Parathyroid adenoma (tissue), 2 donors: Measurements from ENCODE around the gene PRM1.
A peak's percentile ranks its signal among the peaks of the same experiment; 100 is the strongest.

ENCODE experiments used
- H2AFZ ChIP-seq: fragments of 300-600 bp; sonication (generic); one replicate; pipeline ENCODE4 v1.7.0; 2017; ENCODE audit warnings: antibody characterized with exemption, mild to moderate bottlenecking
- H3K27ac ChIP-seq: fragments of 300-600 bp; sonication (generic); one replicate; pipeline ENCODE4 v1.7.0; 2017
- H3K27me3 ChIP-seq: fragments of 300-600 bp; sonication (generic); one replicate; pipeline ENCODE4 v1.7.0; 2017; ENCODE audit warnings: low read length; ENCODE audit not compliant: control insufficient read depth, insufficient read depth
- H3K36me3 ChIP-seq: fragments of 300-600 bp; sonication (generic); one replicate; pipeline ENCODE4 v1.7.0; 2017; ENCODE audit warnings: low read length; ENCODE audit not compliant: control insufficient read depth, insufficient read depth
- H3K4me1 ChIP-seq: fragments of 300-600 bp; sonication (generic); one replicate; pipeline ENCODE4 v1.7.0; 2017; ENCODE audit warnings: control low read depth
- H3K4me2 ChIP-seq: fragments of 300-600 bp; sonication (generic); one replicate; pipeline ENCODE4 v1.7.0; 2017; ENCODE audit warnings: low read length
- H3K4me3 ChIP-seq: fragments of 300-600 bp; sonication (generic); one replicate; pipeline ENCODE4 v1.7.0; 2017; ENCODE audit warnings: low read depth, low read length
- H3K79me2 ChIP-seq: fragments of 300-600 bp; sonication (generic); one replicate; pipeline ENCODE4 v1.7.0; 2017; ENCODE audit warnings: control low read depth
- H3K9ac ChIP-seq: fragments of 300-600 bp; sonication (generic); one replicate; pipeline ENCODE4 v1.7.0; 2017; ENCODE audit warnings: mild to moderate bottlenecking
- H3K9me3 ChIP-seq: fragments of 300-600 bp; sonication (generic); one replicate; pipeline ENCODE4 v1.7.0; 2017; ENCODE audit warnings: low read length; ENCODE audit not compliant: control insufficient read depth
- TF ChIP-seq, protein P1 (sequence below): fragments of 300-600 bp; sonication (generic); IDR thresholded peaks from one replicate; pipeline ENCODE4 v1.7.0; 2017; ENCODE audit warnings: antibody characterized with exemption, mild to moderate bottlenecking
- donor health status: primary hyperparathyroidism.

The PRM1 gene

DNA sequence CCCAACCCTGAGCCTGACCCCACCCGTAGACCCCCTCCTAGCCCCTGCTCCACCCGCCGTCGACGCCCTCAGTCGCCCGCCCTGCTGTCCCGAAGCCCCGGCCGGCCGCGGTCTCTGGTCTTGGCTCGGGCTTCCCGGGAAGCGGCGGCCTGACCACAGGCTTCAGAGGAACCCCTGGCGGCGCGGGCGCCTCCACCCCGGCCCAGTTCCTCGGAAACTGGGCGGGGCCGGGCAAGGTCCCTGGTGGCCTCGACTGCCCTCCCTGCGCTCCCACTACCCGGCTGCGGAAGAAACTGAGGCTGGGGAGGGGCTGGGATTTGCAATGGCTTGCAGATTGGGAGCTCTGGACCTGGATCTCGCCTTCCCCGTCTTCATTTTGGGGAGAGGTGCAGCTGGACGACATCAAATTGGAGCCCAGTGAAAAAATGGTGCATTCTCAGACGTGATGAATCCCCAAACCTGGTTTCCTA lies 24.4 kb downstream of the PRM1 start:
- H3K36me3 ChIP-seq, result no peaks in the 10 kb centered on the region
- peak overlapping the region; percentile 86 for H3K27ac ChIP-seq
- H3K4me2 ChIP-seq, result peak overlapping the region; percentile 98
- no peaks in the 10 kb centered on the region for H3K9me3 ChIP-seq
- H3K79me2 ChIP-seq, result no peaks in the 10 kb centered on the region
- H3K4me3 ChIP-seq, result peak overlapping the region; percentile 91
- TF ChIP-seq, protein P1, sequence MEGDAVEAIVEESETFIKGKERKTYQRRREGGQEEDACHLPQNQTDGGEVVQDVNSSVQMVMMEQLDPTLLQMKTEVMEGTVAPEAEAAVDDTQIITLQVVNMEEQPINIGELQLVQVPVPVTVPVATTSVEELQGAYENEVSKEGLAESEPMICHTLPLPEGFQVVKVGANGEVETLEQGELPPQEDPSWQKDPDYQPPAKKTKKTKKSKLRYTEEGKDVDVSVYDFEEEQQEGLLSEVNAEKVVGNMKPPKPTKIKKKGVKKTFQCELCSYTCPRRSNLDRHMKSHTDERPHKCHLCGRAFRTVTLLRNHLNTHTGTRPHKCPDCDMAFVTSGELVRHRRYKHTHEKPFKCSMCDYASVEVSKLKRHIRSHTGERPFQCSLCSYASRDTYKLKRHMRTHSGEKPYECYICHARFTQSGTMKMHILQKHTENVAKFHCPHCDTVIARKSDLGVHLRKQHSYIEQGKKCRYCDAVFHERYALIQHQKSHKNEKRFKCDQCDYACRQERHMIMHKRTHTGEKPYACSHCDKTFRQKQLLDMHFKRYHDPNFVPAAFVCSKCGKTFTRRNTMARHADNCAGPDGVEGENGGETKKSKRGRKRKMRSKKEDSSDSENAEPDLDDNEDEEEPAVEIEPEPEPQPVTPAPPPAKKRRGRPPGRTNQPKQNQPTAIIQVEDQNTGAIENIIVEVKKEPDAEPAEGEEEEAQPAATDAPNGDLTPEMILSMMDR, result no peak
- peaks cover 3% of the 10 kb centered on the region for H3K4me1 ChIP-seq
- peak overlapping the region; percentile 12 for H3K9ac ChIP-seq
- H3K27me3 ChIP-seq, result no peaks in the 10 kb centered on the region
- peak overlapping the region; percentile 99 for H2AFZ ChIP-seq

DNA sequence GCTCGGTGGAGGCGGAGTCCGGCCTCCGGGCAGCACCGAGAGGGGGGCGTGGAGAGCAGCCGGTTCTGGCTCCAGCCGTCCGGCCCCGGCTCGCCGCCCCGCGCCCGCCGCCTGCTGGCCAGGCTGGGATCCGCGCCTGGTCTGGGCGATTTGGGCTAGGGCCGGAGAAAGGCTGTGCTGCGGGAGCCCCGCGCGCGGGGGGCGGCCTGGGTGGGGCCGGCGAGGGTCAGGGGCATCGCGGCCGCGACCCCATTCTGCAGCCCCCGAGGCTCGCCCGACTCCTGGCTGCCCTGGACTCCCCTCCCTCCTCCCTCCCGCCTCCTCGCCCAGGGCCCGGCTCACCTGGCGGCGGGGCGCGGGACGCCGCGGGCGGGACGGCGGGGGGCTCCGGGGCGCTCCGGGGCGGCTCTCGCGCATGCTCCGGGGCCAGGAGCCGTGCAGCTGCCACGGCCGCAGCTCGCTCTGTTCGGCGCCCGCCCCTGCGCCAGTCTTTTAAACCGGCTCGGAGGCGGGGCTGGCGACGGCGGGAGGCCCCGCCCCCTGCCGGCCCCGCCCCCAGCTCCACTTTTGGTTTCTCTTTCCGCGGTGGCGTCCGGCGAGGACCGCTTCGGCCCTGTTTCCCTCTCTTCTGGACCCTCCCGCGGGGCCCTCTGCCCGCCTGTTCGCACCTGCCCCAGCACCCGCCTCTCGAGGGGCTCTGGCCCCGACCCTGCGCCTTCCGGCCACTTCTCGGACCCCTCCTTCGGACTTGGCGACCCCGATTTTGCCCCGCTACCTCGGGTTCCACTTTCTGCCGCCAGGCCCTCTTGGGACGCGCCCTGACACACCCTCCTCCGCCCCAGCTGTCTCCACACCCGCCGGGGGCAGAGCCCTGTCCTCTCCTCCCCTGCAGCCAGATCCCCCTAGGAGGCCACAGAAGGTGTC lies 25.1 kb downstream of the PRM1 start, which contains the start of gene SOCS1:
TSS of gene SOCS1 (minus strand) at position 468 of the 924 bp plus-strand sequence. CDS start 726 bp downstream, outside the sequence.
- Histone ChIP-seq H3K4me3 (peak within 1 kb of the TSS; percentile 91), H3K36me3 (no peaks in the 10 kb centered on the region), H3K79me2 (no peaks in the 10 kb centered on the region), H3K4me1 (peaks cover 3% of the 10 kb centered on the region), H3K9ac (peak within 1 kb of the TSS; percentile 12), H2AFZ (peak within 1 kb of the TSS; percentile 99), H3K9me3 (no peaks in the 10 kb centered on the region), H3K27ac (peak within 1 kb of the TSS; percentile 86), H3K4me2 (peak within 1 kb of the TSS; percentile 98), H3K27me3 (no peaks in the 10 kb centered on the region)
- TF ChIP-seq, protein P1, result peak; percentile 92

DNA sequence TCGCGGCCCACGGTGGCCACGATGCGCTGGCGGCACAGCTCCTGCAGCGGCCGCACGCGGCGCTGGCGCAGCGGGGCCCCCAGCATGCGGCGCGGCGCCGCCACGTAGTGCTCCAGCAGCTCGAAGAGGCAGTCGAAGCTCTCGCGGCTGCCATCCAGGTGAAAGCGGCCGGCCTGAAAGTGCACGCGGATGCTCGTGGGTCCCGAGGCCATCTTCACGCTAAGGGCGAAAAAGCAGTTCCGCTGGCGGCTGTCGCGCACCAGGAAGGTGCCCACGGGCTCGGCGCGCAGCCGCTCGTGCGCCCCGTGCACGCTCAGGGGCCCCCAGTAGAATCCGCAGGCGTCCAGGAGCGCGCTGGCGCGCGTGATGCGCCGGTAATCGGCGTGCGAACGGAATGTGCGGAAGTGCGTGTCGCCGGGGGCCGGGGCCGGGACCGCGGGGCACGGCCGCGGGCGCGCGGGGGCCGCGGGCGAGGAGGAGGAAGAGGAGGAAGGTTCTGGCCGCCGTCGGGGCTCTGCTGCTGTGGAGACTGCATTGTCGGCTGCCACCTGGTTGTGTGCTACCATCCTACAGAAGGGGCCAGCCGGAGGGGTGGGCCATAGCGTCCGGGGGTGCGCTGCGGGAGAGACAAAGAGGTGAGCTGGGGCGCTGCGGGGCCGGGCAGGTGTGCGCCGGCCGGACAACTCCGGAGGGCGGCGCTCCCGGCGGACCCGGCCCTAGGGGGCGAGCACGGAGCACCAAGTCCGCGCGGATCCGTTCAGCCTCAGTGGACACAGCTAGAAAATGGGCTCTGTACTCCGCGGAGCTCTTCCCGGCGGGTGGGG lies 26.0 kb downstream of the PRM1 start:
- H3K79me2 ChIP-seq, result no peaks in the 10 kb centered on the region
- H3K27me3 ChIP-seq, result no peaks in the 10 kb centered on the region
- H3K4me3 ChIP-seq, result peak overlapping the region; percentile 62
- H2AFZ ChIP-seq, result peak overlapping the region; percentile 95
- no peaks in the 10 kb centered on the region for H3K9me3 ChIP-seq
- H3K36me3 ChIP-seq, result no peaks in the 10 kb centered on the region
- TF ChIP-seq, protein P1, result no peak
- peaks cover 3% of the 10 kb centered on the region for H3K4me1 ChIP-seq
- no peak overlapping the region for H3K9ac ChIP-seq
- H3K27ac ChIP-seq, result no peak overlapping the region
- H3K4me2 ChIP-seq, result peak overlapping the region; percentile 92

- Histone ChIP-seq H3K27ac (no peak overlapping the region), H2AFZ (peak overlapping the region; percentile 95), H3K79me2 (no peaks in the 10 kb centered on the region), H3K27me3 (no peaks in the 10 kb centered on the region), H3K4me1 (peaks cover 3% of the 10 kb centered on the region), H3K9me3 (no peaks in the 10 kb centered on the region), H3K4me2 (peak overlapping the region; percentile 92), H3K36me3 (no peaks in the 10 kb centered on the region), H3K9ac (no peak overlapping the region), H3K4me3 (no peak overlapping the region)
- TF ChIP-seq, protein P1, result no peak
Observed at GRCh38 chr16:11253995-11254912, 26.9 kb downstream of the PRM1 start.
